Mesenchymal stem cell (in vitro differentiated cells and primary cell): ENCODE data around the gene CTBP2.
A peak's percentile ranks its signal among the peaks of the same experiment; 100 is the strongest.

ENCODE experiments used
- DNase-seq: peaks from one replicate; pipeline ENCODE4 v3.0.0-alpha.2; 2013
- H2AFZ ChIP-seq: one replicate; pipeline ENCODE4 v1.6.1; 2013; ENCODE audit warnings: low read depth, mild to moderate bottlenecking, control low read depth, inconsistent platforms, low read length, moderate library complexity
- H2AK5ac ChIP-seq: 2 replicates; pipeline ENCODE4 v1.6.1; 2013; ENCODE audit warnings: low read length, moderate library complexity, mild to moderate bottlenecking, inconsistent platforms; ENCODE audit not compliant: severe bottlenecking
- H2BK120ac ChIP-seq: one replicate; pipeline ENCODE4 v1.6.1; 2013; ENCODE audit warnings: low read depth, mild to moderate bottlenecking, inconsistent platforms, low read length, moderate library complexity
- H2BK12ac ChIP-seq, 2 experiments: one replicate each; pipeline ENCODE4 v1.6.1; 2013; ENCODE audit warnings: inconsistent platforms in 2 of 2, low read length in 2 of 2, mild to moderate bottlenecking in 2 of 2, moderate library complexity in 2 of 2, control low read depth in 1 of 2
- H2BK15ac ChIP-seq: one replicate; pipeline ENCODE4 v1.6.1; 2013; ENCODE audit warnings: mild to moderate bottlenecking, low read depth, inconsistent platforms; ENCODE audit not compliant: poor library complexity, severe bottlenecking
- H2BK5ac ChIP-seq: 2 replicates; pipeline ENCODE4 v1.6.1; 2013; ENCODE audit warnings: low read depth, mild to moderate bottlenecking, low read length, control low read depth, inconsistent platforms; ENCODE audit not compliant: poor library complexity, severe bottlenecking
- H3K14ac ChIP-seq, 2 experiments: one replicate each; pipeline ENCODE4 v1.6.1; 2013; ENCODE audit warnings: inconsistent platforms in 2 of 2, low read length in 2 of 2, control low read depth in 1 of 2, mild to moderate bottlenecking in 1 of 2, moderate library complexity in 1 of 2
- H3K18ac ChIP-seq, 2 experiments: one replicate each; pipeline ENCODE4 v1.6.1; 2013; ENCODE audit warnings: inconsistent platforms in 2 of 2, low read length in 2 of 2, control low read depth in 1 of 2, low read depth in 1 of 2, mild to moderate bottlenecking in 1 of 2
- H3K23ac ChIP-seq, 2 experiments: one replicate each; pipeline ENCODE4 v1.6.1; 2013; ENCODE audit warnings: inconsistent platforms in 2 of 2, low read length in 2 of 2, mild to moderate bottlenecking in 2 of 2, moderate library complexity in 2 of 2, control low read depth in 1 of 2
- H3K27ac ChIP-seq: 2 replicates; pipeline ENCODE4 v1.5.1; 2013; ENCODE audit warnings: mild to moderate bottlenecking, moderate library complexity, low read length, control low read depth, inconsistent platforms; ENCODE audit not compliant: poor library complexity, severe bottlenecking
- H3K27me3 ChIP-seq, 2 experiments: 2 replicates each; pipeline versions ENCODE4 v1.6.1 to v1.7.0; 2013; ENCODE audit warnings: low read length in 2 of 2, mild to moderate bottlenecking in 2 of 2, moderate library complexity in 2 of 2, control low read depth in 1 of 2, inconsistent platforms in 1 of 2; ENCODE audit not compliant: control insufficient read depth in 1 of 2, insufficient read depth in 1 of 2
- H3K36me3 ChIP-seq, 2 experiments: 2 replicates each; pipeline versions ENCODE4 v1.6.1 to v1.7.0; 2013; ENCODE audit warnings: low read length in 2 of 2, control low read depth in 1 of 2, inconsistent platforms in 1 of 2, low read depth in 1 of 2, mild to moderate bottlenecking in 1 of 2; ENCODE audit not compliant: insufficient read depth in 2 of 2, control insufficient read depth in 1 of 2
- H3K4ac ChIP-seq, 2 experiments: one replicate each; pipeline ENCODE4 v1.6.1; 2013; ENCODE audit warnings: inconsistent platforms in 2 of 2, low read length in 2 of 2, mild to moderate bottlenecking in 2 of 2, moderate library complexity in 2 of 2, control low read depth in 1 of 2, low read depth in 1 of 2
- H3K4me1 ChIP-seq: 2 replicates; pipeline ENCODE4 v1.6.1; 2013; ENCODE audit warnings: low read depth, low read length, control low read depth; ENCODE audit not compliant: control insufficient read depth, insufficient read depth
- H3K4me2 ChIP-seq: 2 replicates; pipeline ENCODE4 v1.6.1; 2013; ENCODE audit warnings: low read length, mild to moderate bottlenecking, inconsistent platforms; ENCODE audit not compliant: poor library complexity, severe bottlenecking
- H3K4me3 ChIP-seq, 2 experiments: 2 replicates each; pipeline versions ENCODE4 v1.5.1 to v1.7.0; 2013; ENCODE audit warnings: low read length in 2 of 2, mild to moderate bottlenecking in 2 of 2, control low read depth in 1 of 2, low read depth in 1 of 2; ENCODE audit not compliant: insufficient read depth in 1 of 2
- H3K79me1 ChIP-seq: replicated peaks from 2 replicates; pipeline ENCODE4 v1.6.1; 2013; ENCODE audit warnings: mild to moderate bottlenecking, control low read depth, low read length, inconsistent platforms; ENCODE audit not compliant: poor library complexity, severe bottlenecking
- H3K9ac ChIP-seq: 2 replicates; pipeline ENCODE4 v1.7.0; 2013; ENCODE audit warnings: mild to moderate bottlenecking, low read length, moderate library complexity
- H3K9me3 ChIP-seq: 2 replicates; pipeline ENCODE4 v1.7.0; 2013; ENCODE audit warnings: mild to moderate bottlenecking, low read length; ENCODE audit not compliant: control insufficient read depth
- H4K8ac ChIP-seq: one replicate; pipeline ENCODE4 v1.6.1; 2013; ENCODE audit warnings: inconsistent platforms, mild to moderate bottlenecking, low read length, moderate library complexity
- H4K91ac ChIP-seq: one replicate; pipeline ENCODE4 v1.6.1; 2013; ENCODE audit warnings: mild to moderate bottlenecking, low read length, inconsistent platforms
- WGBS: methylation state at CpG from one replicate; pipeline ENCODE4 v1.1.7; 2013; ENCODE audit warnings: mixed read lengths; 5-methylcytosine and 5-hydroxymethylcytosine counted together

Gene CTBP2

GRCh38 chr10:124942317-124943169 is 217.8 kb downstream of the CTBP2 start:
- Histone ChIP-seq H3K4me1 (peaks cover 4% of the 10 kb centered on the region), H4K8ac (no peak overlapping the region), H3K9ac (peak overlapping the region; percentile 90), H2BK15ac (no peak overlapping the region), H3K27ac (no peak overlapping the region), H3K23ac (no peak overlapping the region), H3K27me3 (no peaks in the 10 kb centered on the region), H2BK120ac (peak overlapping the region; percentile 43), H4K91ac (no peak overlapping the region), H2BK12ac (peak overlapping the region in 1 of 2 experiments; percentile 78), H3K79me1 (peaks cover 3% of the 10 kb centered on the region), H2AK5ac (no peak overlapping the region), H3K9me3 (no peaks in the 10 kb centered on the region), H3K14ac (peak overlapping the region in 1 of 2 experiments; percentile 71), H3K4me2 (no peak overlapping the region), H3K36me3 (peaks cover 0 to 4% of the 10 kb centered on the region in 2 experiments), H3K4me3 (no peak overlapping the region), H3K4ac (peak overlapping the region in 1 of 2 experiments; percentile 80), H2AFZ (no peak overlapping the region), H3K18ac (peak overlapping the region; percentile 3 to 87), H2BK5ac (no peak overlapping the region)
- DNase-seq = peak; percentile 29
- 57% methylated on average over 10 of the region's 11 CpGs for WGBS

- peak within 1 kb of the TSS; percentile 90 for H3K9ac ChIP-seq
- H3K23ac ChIP-seq = no peak within 1 kb of the TSS
- no peak within 1 kb of the TSS for H2AFZ ChIP-seq
- H3K18ac ChIP-seq = peak within 1 kb of the TSS; percentile 3 to 87
- peak within 1 kb of the TSS in 1 of 2 experiments; percentile 78 for H2BK12ac ChIP-seq
- H3K4me1 ChIP-seq = peaks cover 4% of the 10 kb centered on the region
- no peak within 1 kb of the TSS for H2AK5ac ChIP-seq
- H3K27me3 ChIP-seq = no peaks in the 10 kb centered on the region
- DNase-seq = no peak
- H4K91ac ChIP-seq = no peak within 1 kb of the TSS
- no peak within 1 kb of the TSS for H4K8ac ChIP-seq
- H2BK15ac ChIP-seq = no peak within 1 kb of the TSS
- H2BK5ac ChIP-seq = no peak within 1 kb of the TSS
- no peak within 1 kb of the TSS for H3K4me3 ChIP-seq
- no peak within 1 kb of the TSS for H3K4me2 ChIP-seq
- 71% methylated on average over 3 of the region's 4 CpGs for WGBS
- peak within 1 kb of the TSS; percentile 43 for H2BK120ac ChIP-seq
- H3K4ac ChIP-seq = peak within 1 kb of the TSS in 1 of 2 experiments; percentile 80
- peaks cover 3% of the 10 kb centered on the region for H3K79me1 ChIP-seq
- peaks cover 0 to 4% of the 10 kb centered on the region in 2 experiments for H3K36me3 ChIP-seq
- H3K14ac ChIP-seq = peak within 1 kb of the TSS in 1 of 2 experiments; percentile 71
- H3K9me3 ChIP-seq = no peaks in the 10 kb centered on the region
- H3K27ac ChIP-seq = no peak within 1 kb of the TSS
Observed at GRCh38 chr10:124941823-124942222, 218.5 kb downstream of the CTBP2 start, which contains the start of gene ZRANB1. TSS of gene ZRANB1 (plus strand) at chr10:124942123. CDS start at chr10:124942494, 371 bp downstream.

GRCh38 chr10:124939290-124939689 is 221.1 kb downstream of the CTBP2 start:
- no peak overlapping the region for H2BK120ac ChIP-seq
- H3K4me2 ChIP-seq = no peak overlapping the region
- H2BK5ac ChIP-seq = no peak overlapping the region
- DNase-seq = no peak
- H2BK15ac ChIP-seq = no peak overlapping the region
- no peak overlapping the region for H3K4me3 ChIP-seq
- no peak overlapping the region for H3K14ac ChIP-seq
- peaks cover 2% of the 10 kb centered on the region for H3K4me1 ChIP-seq
- no peak overlapping the region for H3K27ac ChIP-seq
- H3K9me3 ChIP-seq = no peaks in the 10 kb centered on the region
- no peak overlapping the region for H2AK5ac ChIP-seq
- H3K4ac ChIP-seq = no peak overlapping the region
- no peak overlapping the region for H4K91ac ChIP-seq
- H3K9ac ChIP-seq = no peak overlapping the region
- no peak overlapping the region for H2AFZ ChIP-seq
- no peak overlapping the region for H2BK12ac ChIP-seq
- peaks cover 5% of the 10 kb centered on the region for H3K79me1 ChIP-seq
- no peak overlapping the region for H3K23ac ChIP-seq
- no CpG with 5 or more reads among the region's 1 CpG for WGBS
- no peak overlapping the region for H4K8ac ChIP-seq
- no peak overlapping the region for H3K18ac ChIP-seq
- H3K36me3 ChIP-seq = no peaks in the 10 kb centered on the region
- no peaks in the 10 kb centered on the region for H3K27me3 ChIP-seq

- DNase-seq = no peak
- no peak overlapping the region for H2AK5ac ChIP-seq
- no peak overlapping the region for H2BK120ac ChIP-seq
- H2BK5ac ChIP-seq = no peak overlapping the region
- H2BK15ac ChIP-seq = no peak overlapping the region
- no peak overlapping the region for H4K91ac ChIP-seq
- no peak overlapping the region for H2BK12ac ChIP-seq
- peaks cover 0 to 2% of the 10 kb centered on the region in 2 experiments for H3K36me3 ChIP-seq
- no peak overlapping the region for H3K14ac ChIP-seq
- H4K8ac ChIP-seq = no peak overlapping the region
- H3K9me3 ChIP-seq = peaks cover 2% of the 10 kb centered on the region
- peaks cover 2% of the 10 kb centered on the region for H3K4me1 ChIP-seq
- H2AFZ ChIP-seq = no peak overlapping the region
- H3K23ac ChIP-seq = no peak overlapping the region
- no peak overlapping the region for H3K9ac ChIP-seq
- H3K18ac ChIP-seq = no peak overlapping the region
- WGBS = no CpG with 5 or more reads among the region's 7 CpGs
- H3K79me1 ChIP-seq = peaks cover 5% of the 10 kb centered on the region
- H3K4me3 ChIP-seq = no peak overlapping the region
- no peak overlapping the region for H3K4me2 ChIP-seq
- H3K27ac ChIP-seq = no peak overlapping the region
- no peak overlapping the region for H3K4ac ChIP-seq
- no peaks in the 10 kb centered on the region for H3K27me3 ChIP-seq
Observed at GRCh38 chr10:124936813-124937212, 223.6 kb downstream of the CTBP2 start.
